ENCODE measurements around the gene EFNA4.
"Not testable (repeated sequence)": the region's sequence is repeated elsewhere in the genome, so short reads cannot be mapped to it uniquely, and the experiment has no call there.

EFNA4 gene

DNA sequence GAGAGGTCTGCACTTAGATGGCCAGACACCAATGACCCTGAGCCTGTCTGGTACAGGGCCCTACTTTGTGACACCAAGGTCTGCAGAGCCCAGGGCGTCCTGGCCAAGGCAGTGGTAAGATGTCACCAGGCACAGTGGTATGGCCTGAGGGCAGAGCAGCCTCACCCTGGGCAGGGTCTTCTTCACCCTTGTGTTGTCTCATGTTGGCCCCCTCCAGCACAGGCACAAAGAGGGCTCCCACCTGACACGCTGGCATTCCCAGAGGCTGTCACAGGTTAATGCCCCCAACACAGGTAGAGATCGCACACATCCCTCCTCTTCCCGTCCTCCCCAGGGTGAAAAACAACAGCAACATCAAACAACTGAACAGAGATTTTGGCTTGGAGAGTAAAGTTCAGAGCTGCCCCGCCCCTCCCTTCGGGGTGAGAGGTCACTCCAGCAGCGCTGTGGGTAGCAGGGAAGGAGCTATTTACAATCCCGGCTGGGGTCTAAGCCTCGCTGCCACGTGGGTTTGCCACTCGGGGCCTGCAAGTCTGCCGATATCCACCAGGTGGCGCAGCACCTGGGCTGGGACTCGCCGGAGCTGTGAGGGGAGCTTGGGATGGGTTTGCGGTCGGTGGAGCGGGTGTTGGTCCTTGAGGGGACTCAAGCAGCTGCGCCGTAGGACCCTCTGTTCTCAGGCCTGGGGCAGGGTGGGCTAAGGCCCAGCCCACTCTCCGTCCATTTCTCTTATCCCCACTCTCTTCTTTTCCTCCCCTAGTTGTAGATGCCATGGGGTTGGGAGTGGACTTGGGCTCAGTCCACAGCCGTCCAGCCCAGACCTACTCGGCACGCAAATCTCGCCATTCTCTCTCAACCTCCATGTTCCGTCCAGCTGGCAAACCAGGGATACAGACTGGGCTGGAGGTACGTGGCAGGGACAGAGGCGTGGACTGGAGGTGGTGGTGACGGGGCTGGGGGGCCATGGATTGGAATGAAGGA lies 27.8 kb downstream of the EFNA4 start:
- DNase-seq, result peak; percentile 81

DNA sequence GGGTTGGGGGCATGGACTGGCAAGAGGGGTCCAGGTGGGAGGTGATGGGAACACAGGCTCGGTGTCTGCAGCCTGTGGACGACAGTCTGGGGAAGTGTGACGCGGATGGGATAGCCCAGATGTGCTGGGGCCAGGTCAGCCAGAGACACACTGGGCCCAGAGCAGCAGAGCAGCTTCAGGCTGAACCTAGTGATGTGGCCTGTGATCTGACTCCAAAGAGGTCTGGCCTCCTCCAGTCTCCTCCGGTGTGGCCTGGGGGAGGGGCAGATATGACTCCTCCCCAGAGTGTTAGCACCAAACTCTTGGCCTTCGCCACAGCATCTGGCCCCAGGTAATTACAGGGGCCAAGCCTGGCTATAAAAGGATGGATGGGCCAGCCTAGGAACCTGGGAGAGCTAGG lies 28.6 kb downstream of the EFNA4 start:
- no peak for DNase-seq

GRCh38 chr1:155092641-155093040 lies 29.1 kb downstream of the EFNA4 start:
- no peak for DNase-seq

DNA sequence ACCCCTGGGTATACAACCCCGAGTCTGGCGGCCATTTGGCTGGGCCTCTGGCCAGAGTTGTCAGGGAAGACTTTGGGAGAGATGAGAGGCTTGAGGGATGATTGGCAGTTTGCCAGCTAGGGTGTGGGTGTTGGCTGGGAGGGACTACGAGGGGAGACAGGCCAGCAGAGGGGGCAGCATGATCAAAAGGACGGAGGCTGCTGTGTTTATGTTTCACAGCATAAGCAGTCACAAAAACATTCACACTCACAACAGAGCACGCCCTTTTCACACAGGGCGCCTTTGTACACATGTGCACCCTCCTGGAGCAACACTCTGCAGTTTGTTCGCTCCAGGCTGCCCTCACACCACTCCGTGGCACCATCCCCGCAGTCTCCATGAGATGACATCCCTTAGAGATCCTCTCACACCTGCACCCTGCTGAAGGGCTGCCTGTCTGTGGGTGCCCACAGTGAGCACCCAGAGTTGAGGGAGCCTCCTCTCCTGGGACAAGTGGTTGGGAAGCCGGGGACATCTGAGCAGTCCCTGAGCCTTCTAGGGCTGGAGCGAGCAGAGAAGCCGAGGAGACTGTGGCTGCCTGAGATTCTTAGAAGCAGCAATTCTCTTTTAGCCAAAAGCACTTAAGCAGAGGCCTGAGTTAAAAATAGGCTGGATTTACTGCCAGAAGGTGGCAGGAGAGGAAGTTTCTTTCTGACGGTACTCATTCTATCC lies 30.5 kb downstream of the EFNA4 start:
- DNase-seq, result peak; percentile 35

DNA sequence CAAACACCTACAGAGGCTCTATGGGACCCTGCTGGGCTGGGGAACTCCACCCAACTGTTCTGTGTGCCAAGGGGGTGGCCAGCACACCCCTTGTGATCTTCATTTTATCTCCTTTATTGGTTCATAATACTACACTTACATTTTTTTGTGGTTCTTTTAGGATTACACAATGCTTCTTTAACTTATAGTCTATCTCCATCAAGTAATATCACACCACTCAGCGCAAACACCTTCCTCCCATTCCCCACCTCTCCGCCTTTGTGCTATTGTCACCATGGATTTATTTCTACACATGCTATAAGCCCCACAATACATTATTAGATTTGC lies 31.0 kb downstream of the EFNA4 start:
- no peak for DNase-seq

DNA sequence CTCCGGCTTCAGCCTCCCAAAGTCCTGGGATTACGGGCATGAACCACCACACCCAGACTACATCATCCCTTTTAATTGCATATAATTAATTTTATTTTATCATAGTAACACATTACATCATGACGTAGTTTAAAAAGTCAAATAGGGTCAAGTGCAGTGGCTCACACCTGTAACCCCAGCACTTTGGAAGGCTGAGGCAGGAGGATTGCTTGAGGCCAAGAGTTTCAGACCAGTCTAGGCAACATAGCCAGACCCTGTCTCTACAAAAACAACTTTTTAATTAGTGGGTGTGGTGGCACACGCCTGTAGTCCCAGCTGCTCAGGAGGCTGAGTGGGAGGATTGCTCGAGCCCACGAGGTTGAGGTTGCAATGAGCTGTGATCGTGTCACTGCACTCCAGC lies 35.8 kb downstream of the EFNA4 start:
- no peak for DNase-seq

DNA sequence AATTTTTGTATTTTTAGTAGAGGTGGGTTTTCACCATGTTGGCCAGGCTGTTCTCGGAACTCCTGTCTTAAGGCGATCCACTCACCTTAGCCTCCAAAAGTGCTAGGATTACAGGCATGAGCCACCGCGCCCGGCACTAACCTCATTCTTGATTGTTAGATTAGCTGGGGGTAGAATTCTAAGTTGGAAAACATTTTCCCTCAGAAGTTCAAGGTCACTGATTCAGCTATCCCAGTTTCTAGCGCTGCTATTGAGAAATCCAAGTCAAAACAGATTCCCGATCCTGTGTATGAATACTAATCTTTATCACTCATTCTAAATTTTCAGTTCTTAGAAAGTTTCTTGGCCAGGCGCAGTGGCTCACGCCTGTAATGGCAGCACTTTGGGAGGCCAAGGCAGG lies 39.8 kb downstream of the EFNA4 start:
- no peak for DNase-seq

DNA sequence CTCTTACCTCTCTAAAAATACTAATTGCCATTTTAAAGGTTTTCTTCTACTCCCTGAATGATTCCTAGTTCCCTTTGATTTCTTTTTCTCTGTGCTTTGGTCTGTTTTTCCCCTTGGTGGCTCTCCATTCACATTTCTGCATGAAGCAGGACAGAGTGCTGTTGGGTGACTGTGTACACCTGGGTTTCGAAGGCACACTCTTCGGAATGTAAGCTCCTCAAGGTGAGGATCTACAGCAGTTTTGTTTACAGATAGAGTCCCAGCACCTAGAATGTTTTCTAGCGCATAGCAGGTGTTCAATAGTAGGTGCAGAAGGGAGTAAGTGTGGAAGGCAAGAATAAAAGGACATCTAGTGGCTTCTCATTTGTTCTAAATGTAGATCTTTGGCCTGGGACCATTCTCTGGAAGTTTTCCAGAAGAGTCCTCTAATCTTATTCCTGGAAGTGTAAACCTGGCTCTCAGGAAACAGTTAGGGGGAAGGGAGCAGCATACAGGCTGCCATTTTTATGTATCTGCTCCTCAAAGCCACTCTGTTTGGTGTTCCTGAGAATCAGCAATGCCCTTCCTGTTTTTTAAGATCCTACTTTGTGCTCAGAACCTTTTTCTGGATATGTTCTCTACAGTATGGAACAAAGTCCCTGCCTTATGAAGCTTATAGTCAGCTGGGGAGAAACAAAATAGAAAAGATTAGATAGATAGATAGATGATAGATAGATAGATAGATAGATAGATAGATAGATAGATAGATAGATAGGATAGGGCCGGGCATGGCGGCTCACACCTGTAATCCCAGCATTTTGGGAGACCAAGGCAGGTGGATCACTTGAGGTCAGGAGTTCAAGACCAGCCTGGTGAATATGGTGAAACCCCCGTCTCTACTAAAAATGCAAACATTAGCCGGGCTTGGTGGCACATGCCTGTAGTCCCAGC lies 41.3 kb downstream of the EFNA4 start:
- no peak for DNase-seq

- DNase-seq, result no peak
Measured at GRCh38 chr1:155105604-155106011, 42.1 kb downstream of the EFNA4 start.

DNA sequence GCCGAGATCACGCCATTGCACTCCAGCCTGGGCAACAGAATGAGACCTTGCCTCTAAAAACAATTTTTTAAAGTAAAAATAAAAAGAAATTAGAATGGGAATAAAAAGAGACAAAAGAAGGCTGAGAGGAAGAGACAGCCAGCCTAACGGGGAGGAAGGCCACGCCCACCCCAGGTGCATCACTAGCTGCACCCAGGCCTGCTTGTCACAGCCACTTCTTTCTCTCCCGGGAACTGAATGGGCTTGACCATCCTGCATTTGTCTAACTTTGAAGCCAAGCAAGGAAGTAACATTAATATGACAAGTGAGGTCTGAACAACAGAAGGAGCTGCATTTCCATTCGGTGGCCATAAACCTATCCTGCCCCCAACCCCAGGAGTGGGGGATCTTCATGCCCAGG lies 43.3 kb downstream of the EFNA4 start:
- DNase-seq, result no peak

DNA sequence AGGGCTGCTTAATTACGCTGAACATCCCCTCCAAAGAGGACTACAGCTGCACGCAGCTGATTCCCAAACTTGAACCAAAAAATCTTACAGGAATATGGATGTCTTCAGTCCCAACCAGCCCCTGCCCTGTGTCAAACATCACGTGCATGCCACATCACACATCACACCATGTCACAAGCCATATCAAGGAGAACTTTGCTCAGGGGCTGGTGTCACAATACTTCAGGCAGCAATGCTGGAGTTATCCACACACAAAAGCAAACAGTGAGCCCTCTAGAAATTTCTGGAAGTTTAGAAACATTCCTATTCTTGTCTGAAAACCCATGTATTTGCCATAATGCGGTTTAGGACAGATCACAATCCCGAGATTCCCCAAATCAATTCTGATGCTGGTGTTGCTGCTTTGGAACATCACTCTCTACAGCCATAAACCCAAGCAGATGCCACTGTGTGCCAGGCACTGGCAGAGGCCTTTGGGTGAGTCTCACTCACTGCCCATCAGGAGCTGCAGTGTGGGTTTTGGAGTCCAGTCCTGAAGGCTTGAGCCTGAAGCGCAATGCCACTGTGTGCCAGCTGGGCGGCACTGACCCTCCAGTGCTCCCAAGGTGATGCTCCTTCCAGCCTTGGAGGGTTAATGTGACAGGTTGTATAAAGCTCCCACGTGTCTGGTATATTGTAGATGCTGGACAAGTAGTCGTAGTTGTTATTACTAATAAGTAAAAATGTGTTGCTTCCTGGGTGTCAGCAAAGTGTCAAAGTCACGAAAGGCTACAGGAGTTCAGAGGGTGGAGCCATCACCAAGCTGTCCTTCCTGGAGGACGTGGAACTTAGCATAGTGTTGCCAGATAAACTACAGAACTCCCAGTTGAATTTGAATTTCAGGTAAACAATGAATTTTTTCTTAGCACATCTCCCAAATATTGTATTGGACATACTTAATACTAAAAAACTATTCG lies 44.0 kb downstream of the EFNA4 start:
- DNase-seq, result no peak

DNA sequence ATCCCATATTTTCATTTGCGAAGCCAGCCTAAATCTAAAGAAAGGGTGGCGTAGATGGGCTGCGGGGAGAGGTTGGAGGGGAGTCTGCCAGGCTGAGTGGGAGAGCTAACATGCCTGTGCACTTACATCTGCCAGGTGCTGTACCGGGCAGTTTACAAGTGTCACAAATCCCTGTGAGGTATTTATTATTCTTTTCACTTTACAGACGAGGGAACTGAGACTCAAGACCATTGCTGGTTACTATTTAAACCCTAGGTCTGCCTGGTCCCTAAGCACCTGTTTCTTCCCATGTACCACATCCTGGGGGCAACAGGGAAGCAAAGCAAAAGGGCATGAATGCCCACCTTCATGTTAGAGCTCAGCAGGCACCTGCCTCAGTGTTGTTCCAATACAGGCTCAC lies 44.8 kb downstream of the EFNA4 start:
- no peak for DNase-seq

GRCh38 chr1:155110381-155110780 lies 46.8 kb downstream of the EFNA4 start:
- no peak for DNase-seq

DNA sequence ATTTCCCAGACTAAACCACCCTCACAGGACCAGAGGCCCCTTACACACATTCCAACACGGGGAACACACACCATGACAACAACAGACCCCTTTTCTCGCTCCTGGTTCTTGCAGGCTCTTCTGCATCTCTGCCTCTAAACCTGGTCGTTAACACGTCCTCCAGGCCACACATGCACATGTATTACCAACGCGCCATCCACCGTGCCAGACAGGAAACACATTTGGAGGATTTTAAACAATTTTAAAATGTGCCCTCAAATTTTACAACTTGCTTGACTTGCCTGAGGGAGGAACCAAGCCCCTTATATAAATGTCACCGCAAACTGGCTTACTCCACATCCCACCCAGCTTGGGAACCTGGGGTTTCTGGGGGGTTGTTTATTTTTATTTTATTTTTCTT lies 47.3 kb downstream of the EFNA4 start:
- no peak for DNase-seq

DNA sequence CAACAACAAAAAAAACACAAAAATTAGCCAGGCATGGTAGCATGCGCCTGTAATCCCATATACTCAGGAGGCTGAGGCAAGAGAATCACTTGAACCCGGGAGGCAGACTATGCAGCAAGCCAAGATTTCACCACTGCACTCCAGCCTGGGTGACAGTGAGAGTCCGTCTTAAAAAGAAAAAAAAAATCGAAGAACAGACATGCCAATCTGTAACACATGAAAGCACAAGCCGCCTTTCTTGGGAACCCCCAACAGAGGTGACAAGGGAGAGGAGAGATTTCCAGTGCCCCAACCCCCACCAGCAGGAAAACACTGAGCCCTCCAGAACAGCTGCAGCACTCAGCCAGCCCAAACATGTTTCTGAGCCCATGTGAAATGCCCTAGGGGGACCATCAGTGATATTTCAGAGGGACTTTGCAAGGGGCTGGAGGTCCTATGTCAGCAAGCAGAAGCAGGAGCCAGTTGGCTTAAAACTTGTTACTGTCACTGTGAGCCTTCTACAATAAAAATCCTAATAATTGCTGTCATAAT lies 50.0 kb downstream of the EFNA4 start:
- no peak for DNase-seq

- DNase-seq, result no peak
Measured at GRCh38 chr1:155116113-155116764, 52.7 kb downstream of the EFNA4 start.

- DNase-seq, result no peak
Measured at GRCh38 chr1:155117610-155118009, 54.1 kb downstream of the EFNA4 start.

- not testable (repeated sequence) for DNase-seq
Measured at GRCh38 chr1:155118090-155118489, 54.5 kb downstream of the EFNA4 start.

Data from CD4-positive, alpha-beta T cell treated with Interleukin-17A for 1 hour (primary cell).